ENCODE measurements around the gene C18orf63. TPM values are rescaled to one million over a fixed set of nuclear protein-coding genes. Genes with fewer than 3 reads are reported as not detected.

Gene C18orf63
- polyA plus RNA-seq, 1 donor from 2014 or later: not detected

GRCh38 chr18:74281980-74282754, 33.5 kb upstream of the C18orf63 start:
- Histone ChIP-seq H3K9me3 (ENCODE audit: low read length) (no peaks in the 10 kb centered on the region), H3K27me3 (ENCODE audit: insufficient read depth, low read depth, low read length) (no peaks in the 10 kb centered on the region), H3K79me2 (replicated peaks; ENCODE audit: insufficient read depth, low read length) (no peaks in the 10 kb centered on the region), H2AFZ (ENCODE audit: low read depth, low read length) (no peak overlapping the region), H3K4me2 (ENCODE audit: low read length) (no peak overlapping the region), H3K9ac (ENCODE audit: low read length) (no peak overlapping the region), H3F3A (ENCODE audit: insufficient read depth, low read length, poor library complexity, severe bottlenecking) (no peaks in the 10 kb centered on the region), H4K20me1 (ENCODE audit: insufficient read depth) (no peaks in the 10 kb centered on the region), H3K4me3 (ENCODE audit: low read length) (no peak overlapping the region), H3K36me3 (ENCODE audit: insufficient read depth, low read length) (no peaks in the 10 kb centered on the region), H3K27ac (ENCODE audit: low read length) (no peak overlapping the region), H3K9me2 (ENCODE audit: insufficient read depth, low read length) (no peaks in the 10 kb centered on the region)
- TF ChIP-seq SMC3 (conservative IDR thresholded peaks at IDR 0.05; ENCODE audit: poor library complexity) (no peak), TAF1 (IDR thresholded peaks at IDR 0.05; ENCODE audit: low read depth) (no peak), EP300 (conservative IDR thresholded peaks at IDR 0.05; ENCODE audit: poor library complexity, severe bottlenecking) (no peak), CTCF (IDR thresholded peaks at IDR 0.05; ENCODE audit: poor library complexity, severe bottlenecking) (no peak), MXI1 (conservative IDR thresholded peaks at IDR 0.05; ENCODE audit: poor library complexity, severe bottlenecking) (no peak), EZH2 (IDR thresholded peaks at IDR 0.05; ENCODE audit: borderline replicate concordance, insufficient read depth, low read length, poor library complexity, severe bottlenecking) (no peak)

GRCh38 chr18:74282755-74283554, 32.7 kb upstream of the C18orf63 start:
- no peak overlapping the region for H3K4me3 ChIP-seq (ENCODE audit: low read length)
- H3K9me2 ChIP-seq (ENCODE audit: insufficient read depth, low read length): no peaks in the 10 kb centered on the region
- H3K27ac ChIP-seq (ENCODE audit: low read length): no peak overlapping the region
- no peaks in the 10 kb centered on the region for H4K20me1 ChIP-seq (ENCODE audit: insufficient read depth)
- no peak overlapping the region for H2AFZ ChIP-seq (ENCODE audit: low read depth, low read length)
- H3K27me3 ChIP-seq (ENCODE audit: insufficient read depth, low read depth, low read length): no peaks in the 10 kb centered on the region
- no peak for TF ChIP-seq REST (IDR thresholded peaks at IDR 0.05; ENCODE audit: borderline replicate concordance)
- TF ChIP-seq RAD21 (conservative IDR thresholded peaks at IDR 0.05): no peak
- no peak for TF ChIP-seq TAF1 (IDR thresholded peaks at IDR 0.05; ENCODE audit: low read depth)
- no peak for TF ChIP-seq EP300 (conservative IDR thresholded peaks at IDR 0.05; ENCODE audit: poor library complexity, severe bottlenecking)
- TF ChIP-seq POLR2AphosphoS5 (IDR thresholded peaks at IDR 0.05): no peak
- no peak for TF ChIP-seq CTCF (IDR thresholded peaks at IDR 0.05; ENCODE audit: poor library complexity, severe bottlenecking)
- no peak for TF ChIP-seq EZH2 (IDR thresholded peaks at IDR 0.05; ENCODE audit: borderline replicate concordance, insufficient read depth, low read length, poor library complexity, severe bottlenecking)
- TF ChIP-seq SMC3 (conservative IDR thresholded peaks at IDR 0.05; ENCODE audit: poor library complexity): no peak
- TF ChIP-seq MXI1 (conservative IDR thresholded peaks at IDR 0.05; ENCODE audit: poor library complexity, severe bottlenecking): no peak
- H3F3A ChIP-seq (ENCODE audit: insufficient read depth, low read length, poor library complexity, severe bottlenecking): no peaks in the 10 kb centered on the region
- H3K9ac ChIP-seq (ENCODE audit: low read length): no peak overlapping the region
- H3K79me2 ChIP-seq (replicated peaks; ENCODE audit: insufficient read depth, low read length): no peaks in the 10 kb centered on the region
- no peak overlapping the region for H3K4me2 ChIP-seq (ENCODE audit: low read length)
- H3K36me3 ChIP-seq (ENCODE audit: insufficient read depth, low read length): no peaks in the 10 kb centered on the region
- H3K9me3 ChIP-seq (ENCODE audit: low read length): no peaks in the 10 kb centered on the region

Data from neural cell (in vitro differentiated cells).